K562 (cell line): Measurements from ENCODE around the gene ENOX2.

Experiments used
- CTCF ChIP-seq, 3 experiments: IDR thresholded peaks in 2 of 3; conservative IDR thresholded peaks in 1 of 3; 2 replicates each; pipeline ENCODE4 v1.5.1; 2011 to 2012; ENCODE audit warnings: low read length in 3 of 3, mild to moderate bottlenecking in 3 of 3, control low read depth in 2 of 3, improper control_type of control experiment in 1 of 3, inconsistent platforms in 1 of 3, low read depth in 1 of 3, mixed read lengths in 1 of 3, moderate library complexity in 1 of 3; ENCODE audit not compliant: insufficient read depth in 2 of 3
- SRF ChIP-seq, 2 experiments: fragments of 250-450, 450-650 bp in 1 of 2; sonication (Bioruptor Pico) in 1 of 2; sonication (generic) in 1 of 2; formaldehyde crosslinking; IDR thresholded peaks; 2 replicates each; pipeline versions ENCODE4 v1.5.0 to v1.5.1; 2020 to 2022; ENCODE audit warnings: mild to moderate bottlenecking in 1 of 2, missing genetic modification reagents in 1 of 2
- ZNF175 ChIP-seq: fragments of 200-800 bp; sonication (Bioruptor generic); IDR thresholded peaks from 2 replicates; pipeline ENCODE4 v1.6.1; 2016; ENCODE audit warnings: low read depth, mild to moderate bottlenecking, missing genetic modification characterization, missing compliant biosample characterization

GRCh38 chrX:130649738-130650137, 253.3 kb downstream of the ENOX2 start:
- TF ChIP-seq ZNF175 (CRISPR knock-in tag) (no peak), SRF (CRISPR knock-in tag; IDR thresholded peaks at IDR 0.05) (no peak), CTCF (IDR thresholded peaks at IDR 0.05 in 2 of 3, conservative IDR thresholded peaks at IDR 0.05 in 1 of 3; ENCODE audit: insufficient read depth in 2 of 3, low read depth in 1 of 3, low read length in 3 of 3) (no peak)
